Measurements from ENCODE around the gene DCLK2.

- TF ChIP-seq CTCF (IDR thresholded peaks at IDR 0.05; ENCODE audit: low read depth, low read length): no peak
- TF ChIP-seq MAX (IDR thresholded peaks at IDR 0.05; ENCODE audit: low read depth, low read length): no peak
- TF ChIP-seq POLR2A (IDR thresholded peaks at IDR 0.05; ENCODE audit: extremely low read depth, insufficient read length): no peak
Measured at GRCh38 chr4:150080337-150080736, 2.1 kb downstream of the DCLK2 start.
